ENCODE results near the gene FOXQ1.

FOXQ1 gene

GRCh38 chr6:1311400-1312202, at the start of gene FOXQ1:
TSS of gene FOXQ1 (plus strand) at chr6:1312098. CDS start at chr6:1312705, 607 bp downstream.
- no peak for FAIRE-seq
- no peak for DNase-seq (ENCODE audit: low spot score)

GRCh38 chr6:1262704-1263038, 49.2 kb upstream of the FOXQ1 start:
- DNase-seq (ENCODE audit: low spot score): no peak
- FAIRE-seq: no peak

- DNase-seq (ENCODE audit: low spot score): peak; percentile 22
- FAIRE-seq: no peak
Observed at GRCh38 chr6:1263039-1263849, 48.7 kb upstream of the FOXQ1 start.

GRCh38 chr6:1263850-1264377, 48.0 kb upstream of the FOXQ1 start:
- DNase-seq (ENCODE audit: low spot score) (peak; percentile 20), FAIRE-seq (no peak)

- FAIRE-seq: no peak
- no peak for DNase-seq (ENCODE audit: low spot score)
Observed at GRCh38 chr6:1264619-1265445, 47.1 kb upstream of the FOXQ1 start.

GRCh38 chr6:1266686-1267056, 45.2 kb upstream of the FOXQ1 start:
- no peak for DNase-seq (ENCODE audit: low spot score)
- FAIRE-seq: no peak

- no peak for FAIRE-seq
- DNase-seq (ENCODE audit: low spot score): peak; percentile 37
Observed at GRCh38 chr6:1267057-1267732, 44.7 kb upstream of the FOXQ1 start.

- DNase-seq (ENCODE audit: low spot score) (no peak), FAIRE-seq (no peak)
Observed at GRCh38 chr6:1267790-1268762, 43.8 kb upstream of the FOXQ1 start.

- FAIRE-seq (no peak), DNase-seq (ENCODE audit: low spot score) (no peak)
Observed at GRCh38 chr6:1271071-1271763, 40.7 kb upstream of the FOXQ1 start.

GRCh38 chr6:1278061-1278720, 33.7 kb upstream of the FOXQ1 start:
- no peak for FAIRE-seq
- DNase-seq (ENCODE audit: low spot score): no peak

- FAIRE-seq (no peak), DNase-seq (ENCODE audit: low spot score) (no peak)
Observed at GRCh38 chr6:1279065-1279464, 32.8 kb upstream of the FOXQ1 start.

GRCh38 chr6:1280666-1281300, 31.1 kb upstream of the FOXQ1 start:
- DNase-seq (ENCODE audit: low spot score) (no peak), FAIRE-seq (no peak)

GRCh38 chr6:1281746-1282145, 30.2 kb upstream of the FOXQ1 start:
- no peak for FAIRE-seq
- DNase-seq (ENCODE audit: low spot score): no peak

GRCh38 chr6:1283501-1283900, 28.4 kb upstream of the FOXQ1 start:
- FAIRE-seq (no peak), DNase-seq (ENCODE audit: low spot score) (no peak)

- no peak for FAIRE-seq
- DNase-seq (ENCODE audit: low spot score): no peak
Observed at GRCh38 chr6:1285556-1285955, 26.3 kb upstream of the FOXQ1 start.

- FAIRE-seq (peak; percentile 27), DNase-seq (ENCODE audit: low spot score) (peak; percentile 28)
Observed at GRCh38 chr6:1285956-1286355, 25.9 kb upstream of the FOXQ1 start.

GRCh38 chr6:1287103-1287591, 24.8 kb upstream of the FOXQ1 start:
- DNase-seq (ENCODE audit: low spot score) (peak; percentile 27), FAIRE-seq (no peak)

- DNase-seq (ENCODE audit: low spot score): no peak
- no peak for FAIRE-seq
Observed at GRCh38 chr6:1290086-1290485, 21.8 kb upstream of the FOXQ1 start.

Data from urothelium cell line (cell line).